GM12875 (cell line): ENCODE results near the gene CNTN4.

ENCODE experiments used
- H3K4me3 ChIP-seq: one replicate; pipeline ENCODE4 v1.5.1; 2011; ENCODE audit warnings: low read depth, low read length, control low read depth
- TF ChIP-seq, protein P1 (sequence below): IDR thresholded peaks from 2 replicates; pipeline ENCODE4 v1.5.1; 2011; ENCODE audit warnings: low read depth, mild to moderate bottlenecking, control low read depth, inconsistent platforms, low read length, moderate library complexity, borderline replicate concordance; ENCODE audit not compliant: insufficient read depth

Gene CNTN4

GRCh38 chr3:2735392-2735894, 636.8 kb downstream of the CNTN4 start:
- H3K4me3 ChIP-seq, result no peak overlapping the region
- TF ChIP-seq, protein P1, sequence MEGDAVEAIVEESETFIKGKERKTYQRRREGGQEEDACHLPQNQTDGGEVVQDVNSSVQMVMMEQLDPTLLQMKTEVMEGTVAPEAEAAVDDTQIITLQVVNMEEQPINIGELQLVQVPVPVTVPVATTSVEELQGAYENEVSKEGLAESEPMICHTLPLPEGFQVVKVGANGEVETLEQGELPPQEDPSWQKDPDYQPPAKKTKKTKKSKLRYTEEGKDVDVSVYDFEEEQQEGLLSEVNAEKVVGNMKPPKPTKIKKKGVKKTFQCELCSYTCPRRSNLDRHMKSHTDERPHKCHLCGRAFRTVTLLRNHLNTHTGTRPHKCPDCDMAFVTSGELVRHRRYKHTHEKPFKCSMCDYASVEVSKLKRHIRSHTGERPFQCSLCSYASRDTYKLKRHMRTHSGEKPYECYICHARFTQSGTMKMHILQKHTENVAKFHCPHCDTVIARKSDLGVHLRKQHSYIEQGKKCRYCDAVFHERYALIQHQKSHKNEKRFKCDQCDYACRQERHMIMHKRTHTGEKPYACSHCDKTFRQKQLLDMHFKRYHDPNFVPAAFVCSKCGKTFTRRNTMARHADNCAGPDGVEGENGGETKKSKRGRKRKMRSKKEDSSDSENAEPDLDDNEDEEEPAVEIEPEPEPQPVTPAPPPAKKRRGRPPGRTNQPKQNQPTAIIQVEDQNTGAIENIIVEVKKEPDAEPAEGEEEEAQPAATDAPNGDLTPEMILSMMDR, result no peak

DNA sequence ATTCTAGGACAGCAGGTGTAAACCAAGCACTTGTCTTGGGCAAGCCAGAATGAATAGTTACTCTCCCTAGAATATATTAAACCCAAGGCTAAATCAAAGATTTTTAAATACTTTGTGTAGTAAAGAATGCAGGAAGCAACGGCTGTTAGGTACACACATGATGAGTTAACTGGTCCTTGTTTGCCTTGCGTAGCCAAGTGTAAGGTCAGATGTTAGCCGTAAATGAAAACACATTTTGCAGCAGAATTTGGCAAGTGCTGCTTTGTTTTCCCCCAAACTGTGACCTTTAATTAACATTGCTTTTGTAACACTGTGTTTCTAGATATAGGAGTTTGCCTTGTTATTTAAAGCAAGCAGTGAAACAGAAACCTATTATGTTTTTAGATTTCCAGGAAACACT, 642.9 kb downstream of the CNTN4 start:
- H3K4me3 ChIP-seq, result no peak overlapping the region
- TF ChIP-seq, protein P1, result no peak

- TF ChIP-seq, protein P1, result peak; percentile 44; the same call in 1 of the 2 replicates
- H3K4me3 ChIP-seq, result no peak overlapping the region
Measured at GRCh38 chr3:2765002-2765579, 666.4 kb downstream of the CNTN4 start.

- no peak overlapping the region for H3K4me3 ChIP-seq
- TF ChIP-seq, protein P1, result no peak
Measured at GRCh38 chr3:2770451-2770850, 671.8 kb downstream of the CNTN4 start.

GRCh38 chr3:2771193-2771592, 672.5 kb downstream of the CNTN4 start:
- H3K4me3 ChIP-seq, result no peak overlapping the region
- TF ChIP-seq, protein P1, result no peak

- no peak overlapping the region for H3K4me3 ChIP-seq
- TF ChIP-seq, protein P1, result no peak
Measured at GRCh38 chr3:2771741-2772140, 673.1 kb downstream of the CNTN4 start.

- no peak overlapping the region for H3K4me3 ChIP-seq
- TF ChIP-seq, protein P1, result no peak
Measured at GRCh38 chr3:2772803-2773202, 674.1 kb downstream of the CNTN4 start.
